Activated T-cell treated with anti-CD3 and anti-CD28 coated beads for 48 hours (primary cell): ENCODE results near the gene RPGR.

Experiments
- DNase-seq: peaks from one replicate; pipeline ENCODE4 v3.0.0-alpha.2; 2020; ENCODE audit warnings: low read depth

RPGR gene

GRCh38 chrX:38327007-38327774 lies at the start of gene RPGR:
Gene RPGR, minus strand, starts transcription at chrX:38327509. Its CDS starts 142 bp downstream, at chrX:38327367.
- DNase-seq: peak; percentile 87

- no peak for DNase-seq
Measured at GRCh38 chrX:38376747-38377146, 49.4 kb upstream of the RPGR start.

DNA sequence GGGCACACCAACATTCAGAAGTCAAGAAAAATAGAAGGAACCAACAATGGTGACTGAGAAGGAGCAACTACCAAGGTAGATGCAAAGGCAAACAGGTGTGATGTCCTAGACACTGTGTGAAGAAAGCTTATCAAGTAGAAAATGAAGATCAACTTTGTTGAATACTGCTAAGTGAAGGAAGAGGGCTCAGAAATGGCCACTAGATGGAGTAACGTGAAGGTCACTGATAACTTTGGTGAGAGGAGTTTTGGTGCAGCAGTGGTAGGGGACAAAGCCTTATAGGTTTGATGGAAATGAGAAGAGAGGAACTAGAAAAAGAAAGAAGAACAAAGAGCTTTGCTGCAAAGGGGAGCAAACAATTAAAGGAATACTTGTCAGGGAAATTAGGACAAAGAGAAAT lies 48.6 kb upstream of the RPGR start:
- no peak for DNase-seq

DNA sequence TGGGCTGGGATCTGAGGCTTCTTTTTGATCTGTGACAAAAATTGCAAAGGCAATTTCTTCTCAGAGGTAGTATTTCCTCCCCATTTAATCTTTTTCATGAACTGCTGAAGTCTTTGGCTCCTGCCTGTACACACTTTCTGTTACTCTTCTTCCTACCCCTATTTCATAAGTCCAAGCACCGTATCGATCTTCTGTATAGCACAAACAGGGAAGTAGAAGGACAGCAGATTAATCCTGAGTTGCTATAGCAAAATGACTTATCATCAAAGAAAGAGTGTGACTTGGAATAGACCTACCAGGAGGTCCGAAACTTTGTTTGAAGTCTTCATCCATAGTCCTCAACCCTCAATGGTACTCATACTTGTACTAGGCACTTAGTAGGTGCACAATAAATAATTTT lies 47.1 kb upstream of the RPGR start:
- no peak for DNase-seq

- no peak for DNase-seq
Measured at GRCh38 chrX:38371641-38372040, 44.3 kb upstream of the RPGR start.

DNA sequence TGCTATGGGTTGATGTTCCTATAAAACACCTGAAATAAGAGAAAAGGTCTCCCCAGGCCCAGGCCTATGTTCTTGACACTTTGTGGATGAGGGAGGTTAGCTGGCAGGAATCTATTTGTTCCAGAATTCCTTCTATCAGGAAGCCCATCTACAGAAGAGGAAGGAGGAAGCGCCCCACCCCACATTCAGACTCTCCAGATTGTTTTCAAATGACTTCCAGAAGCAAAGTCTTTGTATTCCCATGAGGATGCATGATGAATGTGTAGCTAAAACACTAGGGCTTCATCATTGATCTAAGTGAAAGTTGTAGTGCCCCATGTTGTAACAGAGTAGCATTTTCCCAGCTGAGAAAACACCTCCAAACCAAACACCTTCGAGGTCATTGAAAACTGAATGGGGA lies 41.5 kb upstream of the RPGR start:
- no peak for DNase-seq

DNA sequence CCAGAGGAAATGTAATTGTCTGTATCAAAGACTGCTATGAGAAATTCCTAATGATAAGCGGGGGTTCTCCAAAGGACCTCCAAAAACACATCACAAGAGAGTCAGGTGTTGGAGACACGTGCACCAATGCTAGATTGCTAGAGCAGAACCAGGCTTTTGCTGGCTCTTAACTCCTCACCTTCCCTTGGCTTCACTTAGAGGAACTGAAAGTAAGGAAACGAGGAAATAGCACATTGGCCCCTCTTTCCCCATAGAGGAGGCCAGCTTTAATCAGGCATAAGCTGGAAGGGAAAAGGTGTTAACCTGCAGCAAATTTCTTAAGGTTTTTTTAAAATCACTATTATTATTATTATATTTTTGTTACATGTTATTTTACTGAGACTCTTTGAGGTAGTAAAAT lies 38.6 kb upstream of the RPGR start:
- DNase-seq: no peak

GRCh38 chrX:38363046-38363445 lies 35.7 kb upstream of the RPGR start:
- no peak for DNase-seq

DNA sequence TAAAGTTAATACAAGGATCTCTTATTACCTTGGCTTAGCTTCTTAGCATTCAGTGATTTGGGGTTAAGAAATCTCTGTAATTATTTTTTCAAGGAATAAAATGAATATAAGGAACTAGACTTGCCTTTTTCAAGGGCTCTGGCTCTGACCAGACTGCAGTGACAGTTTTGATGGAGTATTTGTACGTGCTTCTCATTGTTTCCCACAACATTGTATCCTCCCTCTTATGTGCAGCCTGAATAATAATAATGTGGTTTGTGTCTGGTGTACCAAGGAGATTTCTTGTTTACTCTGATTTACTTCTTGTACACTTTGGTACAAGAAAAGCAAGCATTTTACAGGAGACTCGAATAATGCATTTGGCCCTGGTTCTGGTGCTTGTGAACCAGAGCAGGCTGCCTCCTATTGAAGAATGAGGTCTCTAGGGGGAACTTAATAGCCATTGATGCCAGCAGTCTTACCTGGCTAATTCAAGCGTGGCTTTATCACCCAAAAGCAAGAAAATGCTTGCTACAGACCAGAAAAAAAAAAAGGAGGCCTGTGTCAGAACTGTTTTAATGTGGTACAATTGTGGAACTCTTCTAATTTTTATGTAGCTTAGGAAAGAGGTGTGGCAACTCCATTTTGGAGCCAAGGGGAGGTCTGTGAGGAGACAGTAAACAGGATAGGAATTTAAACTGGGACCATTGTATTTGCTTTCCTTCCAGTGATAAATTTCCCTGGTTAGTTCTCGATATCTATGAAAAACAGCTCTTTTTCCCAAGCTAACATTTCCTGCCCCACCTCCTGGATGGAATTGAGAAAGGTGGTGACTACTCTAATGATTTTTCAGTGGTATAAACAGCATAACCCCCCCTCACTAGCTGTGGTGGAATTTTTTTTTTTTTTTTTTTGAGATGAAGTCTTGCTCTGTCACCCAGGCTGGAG lies 30.7 kb upstream of the RPGR start:
- DNase-seq: no peak

GRCh38 chrX:38356401-38356800 lies 29.1 kb upstream of the RPGR start:
- no peak for DNase-seq

DNA sequence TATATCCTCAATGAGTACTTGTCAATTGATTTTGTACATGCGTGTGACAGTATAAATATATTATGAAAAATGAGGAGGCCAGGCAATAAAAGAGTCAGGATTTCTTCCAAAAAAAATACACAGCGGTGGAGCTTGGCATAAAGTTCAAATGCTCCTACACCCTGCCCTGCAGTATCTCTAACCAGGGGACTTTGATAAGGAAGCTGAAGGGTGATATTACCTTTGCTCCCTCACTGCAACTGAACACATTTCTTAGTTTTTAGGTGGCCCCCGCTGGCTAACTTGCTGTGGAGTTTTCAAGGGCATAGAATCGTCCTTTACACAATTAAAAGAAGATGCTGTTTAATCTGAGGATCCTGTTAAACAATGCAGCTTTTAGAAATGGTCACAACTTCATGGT lies 25.1 kb upstream of the RPGR start, which contains the start of gene OTC:
Gene OTC, plus strand, starts transcription at position 243 of the 400 bp plus-strand sequence. Its CDS starts 93 bp downstream, at position 336.
- DNase-seq: no peak

DNA sequence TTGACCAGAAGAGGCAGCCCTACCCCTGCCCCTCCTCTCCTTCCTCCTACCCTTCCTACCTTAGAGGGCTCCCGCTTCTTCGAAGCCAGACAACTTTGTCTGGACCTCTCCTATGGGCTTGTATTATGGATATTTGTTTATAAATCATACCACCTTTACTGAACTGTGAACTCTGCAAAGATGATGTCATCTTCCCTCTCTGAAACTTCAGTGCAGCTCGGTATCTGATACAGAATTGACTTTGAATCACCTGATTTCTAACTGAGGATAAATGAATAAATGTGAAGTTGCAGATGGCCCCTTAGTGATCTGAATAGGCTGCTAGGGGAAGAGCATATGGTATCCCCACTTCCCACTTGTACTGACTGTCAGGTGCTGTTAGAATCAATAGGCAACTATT lies 24.0 kb upstream of the RPGR start:
- no peak for DNase-seq

DNA sequence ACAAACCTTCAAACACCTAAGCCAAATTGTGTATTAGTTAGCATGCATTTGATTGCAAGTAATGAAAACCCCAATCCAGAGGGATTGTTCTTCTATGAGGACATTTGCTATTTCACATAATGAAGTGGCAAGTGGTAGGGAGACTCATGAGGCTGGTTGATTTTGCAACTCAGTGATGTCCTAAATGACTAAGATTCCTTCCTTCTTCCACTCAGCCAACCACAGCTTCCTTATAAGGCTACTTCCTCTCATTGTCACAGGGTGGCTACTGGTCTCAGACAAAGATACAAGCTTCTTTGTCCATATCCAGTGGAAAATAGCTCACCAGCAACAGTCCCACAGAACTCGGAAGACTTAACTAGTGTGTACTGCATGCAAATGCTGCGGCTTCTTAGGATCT lies 19.8 kb upstream of the RPGR start:
- DNase-seq: no peak

- DNase-seq: no peak
Measured at GRCh38 chrX:38346150-38346549, 18.8 kb upstream of the RPGR start.

DNA sequence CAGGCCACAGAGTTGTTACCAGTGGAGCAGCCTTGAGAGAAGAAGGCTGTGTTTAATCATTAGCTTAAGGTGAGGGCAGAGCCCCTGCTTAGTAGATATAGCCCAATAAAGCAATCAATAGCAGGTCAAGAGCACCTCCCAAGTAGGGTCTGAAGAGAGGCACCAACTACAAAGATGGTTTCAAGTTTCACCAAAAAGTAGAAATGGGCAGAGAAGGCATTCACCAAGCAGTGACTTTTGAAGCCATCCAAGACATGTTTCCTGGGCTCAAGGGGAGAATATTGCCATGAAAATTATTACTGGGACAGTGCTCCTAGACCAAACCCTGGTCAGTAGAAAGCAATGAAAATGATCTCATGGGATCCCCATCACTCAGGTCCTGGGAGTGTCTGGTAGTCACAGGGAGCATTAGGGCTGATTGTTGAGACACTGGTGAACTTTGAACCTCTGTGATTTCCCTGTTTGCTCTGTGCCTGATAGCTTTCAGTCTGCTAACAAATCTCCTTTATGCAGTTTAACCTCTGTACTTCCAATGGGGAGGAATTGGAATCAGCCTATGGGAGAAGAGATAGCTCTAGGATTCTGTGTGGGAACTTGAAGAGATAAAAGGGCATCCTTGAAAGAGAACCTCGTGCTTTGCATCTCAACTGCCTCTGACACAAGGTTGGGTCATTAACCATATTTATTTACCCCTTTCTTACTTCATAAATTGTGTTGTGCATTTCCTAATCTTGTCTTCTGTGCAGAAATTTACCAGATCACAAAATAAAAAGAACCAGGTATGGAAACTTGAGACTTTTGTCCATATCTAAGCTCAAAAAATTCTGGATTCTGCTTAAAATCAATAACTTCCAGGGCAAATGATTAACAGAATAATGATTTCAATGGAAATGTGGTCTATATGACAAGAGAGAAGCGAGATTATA lies 15.8 kb upstream of the RPGR start:
- no peak for DNase-seq

DNA sequence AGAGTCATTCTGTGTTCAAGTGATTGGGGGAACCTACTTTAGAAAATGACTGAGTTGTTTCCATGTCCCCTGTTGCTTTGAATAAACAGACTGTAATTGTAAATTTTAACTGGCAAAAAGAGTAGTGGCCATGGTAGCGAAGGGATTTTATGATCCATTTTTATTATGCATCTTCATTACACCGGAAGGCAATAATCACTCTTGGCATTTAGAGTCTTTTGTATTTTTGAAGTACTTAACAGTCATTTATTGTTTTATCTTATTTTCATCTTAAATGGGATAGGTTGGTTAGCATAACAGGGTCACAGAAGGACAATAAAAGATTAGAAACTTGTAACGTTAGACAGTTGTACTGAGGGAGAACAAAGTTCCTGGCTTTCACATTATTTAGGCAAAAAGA lies 14.1 kb upstream of the RPGR start:
- DNase-seq: no peak

DNA sequence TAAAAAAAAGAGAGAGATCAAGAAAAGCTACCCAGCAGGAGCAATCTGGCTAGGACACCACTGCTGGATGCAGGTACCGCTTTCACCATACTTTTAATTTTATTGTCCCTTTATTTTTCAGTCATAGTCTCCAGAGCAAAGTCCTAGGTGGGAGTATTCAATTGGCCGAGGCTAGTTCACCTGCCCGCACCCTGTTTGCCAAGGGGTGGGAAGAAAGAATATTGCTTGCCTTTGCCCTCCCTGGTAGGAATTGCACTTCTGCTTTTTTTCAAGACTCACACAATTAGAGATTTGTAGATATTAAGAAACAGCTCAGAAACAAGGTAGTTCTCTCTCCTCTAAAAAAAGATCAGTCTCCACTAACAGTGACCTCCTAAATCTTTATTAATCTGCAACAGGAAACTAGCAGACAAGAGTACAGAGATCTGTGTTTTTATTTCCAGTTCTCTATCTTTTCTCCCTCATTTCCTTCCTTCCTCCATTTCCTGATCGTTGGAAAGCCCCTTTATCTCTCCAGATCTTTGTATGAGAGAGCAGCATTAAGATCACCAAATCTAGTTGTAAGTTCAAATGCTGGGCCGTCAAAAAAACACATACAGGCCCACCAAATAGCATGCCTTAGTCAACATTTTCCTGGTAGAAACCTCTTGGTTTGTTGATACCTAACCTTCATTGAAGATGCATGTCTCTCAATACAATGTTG lies 9.4 kb upstream of the RPGR start:
- no peak for DNase-seq

DNA sequence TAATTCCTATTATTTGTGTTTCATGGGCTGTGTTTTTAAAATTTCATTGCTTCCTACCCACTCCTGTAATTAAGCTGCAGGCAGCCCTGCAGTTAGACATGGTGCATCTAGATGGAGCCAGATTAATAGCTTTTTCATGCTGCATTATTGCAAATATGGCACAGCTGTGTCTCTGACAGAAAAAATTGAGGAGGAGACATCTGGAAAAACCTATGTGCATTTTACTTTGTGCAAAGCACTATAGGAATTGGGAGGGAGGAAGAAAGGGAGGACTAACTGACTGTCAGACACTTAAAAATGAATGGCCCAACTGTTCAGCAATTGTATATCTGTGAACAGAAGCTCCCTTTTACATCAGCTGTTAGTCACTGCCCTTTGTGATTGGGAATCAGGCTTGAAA lies 8.1 kb upstream of the RPGR start:
- DNase-seq: no peak

GRCh38 chrX:38332505-38332904 lies 5.2 kb upstream of the RPGR start:
- DNase-seq: no peak

DNA sequence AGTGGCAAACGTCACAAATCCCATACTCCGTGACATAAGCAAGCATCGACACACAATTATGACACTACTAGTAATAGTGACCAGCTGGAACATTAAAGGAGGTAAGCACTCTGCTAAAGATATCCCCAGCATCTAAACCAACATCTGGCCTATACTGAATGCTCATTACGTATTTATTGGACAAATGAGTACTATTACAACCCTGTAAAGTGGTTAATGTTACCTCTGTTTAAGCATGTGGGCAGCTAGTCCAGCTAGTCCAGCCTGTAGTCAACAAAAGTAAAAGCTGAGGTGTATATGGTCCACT lies 419 bp upstream of the RPGR start:
- DNase-seq: no peak

DNA sequence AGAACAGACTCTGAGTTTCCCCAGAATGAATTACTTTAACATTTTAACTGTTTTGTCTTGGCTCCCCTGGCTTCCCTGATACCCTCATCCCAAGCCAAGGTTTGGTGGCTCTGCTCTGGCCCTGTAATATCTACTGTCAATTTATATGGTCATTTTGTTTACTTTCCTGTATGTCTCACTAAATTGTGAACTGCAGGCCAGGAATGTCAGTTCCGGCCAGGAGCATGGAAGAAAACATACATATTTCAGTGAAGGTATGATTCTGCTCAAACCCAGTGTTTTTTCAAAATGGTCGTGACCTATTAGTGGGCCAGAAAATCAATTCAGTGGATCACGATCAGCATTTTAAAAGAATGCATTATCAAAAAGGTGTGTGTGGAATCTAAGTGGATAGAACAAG lies 1.2 kb downstream of the RPGR start:
- DNase-seq: no peak

GRCh38 chrX:38320819-38321218 lies 6.5 kb downstream of the RPGR start:
- no peak for DNase-seq
